GM23338 (cell line): ENCODE measurements around the gene SH3BP5. TPM values are rescaled to one million over a fixed set of nuclear protein-coding genes. Genes with fewer than 3 reads are reported as not detected.

Experiments
- ATAC-seq: fragments of 200-7000 bp; cut with Tn5 transposase; 3 replicates; pipeline ENCODE4 v1.9.1; 2020
- DNase-seq: peaks from one replicate; pipeline ENCODE4 v3.0.0-alpha.2; 2015; ENCODE audit warnings: low spot score
- H2AFZ ChIP-seq: fragments of 200-600 bp; sonication (generic); 2 replicates; pipeline ENCODE4 v1.8.0; 2016; ENCODE audit warnings: antibody characterized with exemption, mild to moderate bottlenecking, moderate library complexity
- H3F3A ChIP-seq: fragments of 200-600 bp; sonication (generic); replicated peaks from 2 replicates; pipeline ENCODE4 v1.8.0; 2017; ENCODE audit warnings: antibody characterized with exemption, mixed run types, low read depth
- H3K27ac ChIP-seq: fragments of 200-600 bp; sonication (generic); 2 replicates; pipeline ENCODE4 v1.6.1; 2016; ENCODE audit warnings: low read depth
- H3K27me3 ChIP-seq: fragments of 200-600 bp; sonication (generic); 2 replicates; pipeline ENCODE4 v1.8.0; 2016; ENCODE audit warnings: mild to moderate bottlenecking, mixed run types, moderate library complexity; ENCODE audit not compliant: insufficient read depth
- H3K36me3 ChIP-seq: fragments of 200-600 bp; sonication (generic); 2 replicates; pipeline ENCODE4 v1.8.0; 2016; ENCODE audit warnings: mild to moderate bottlenecking; ENCODE audit not compliant: insufficient read depth
- H3K4me1 ChIP-seq: fragments of 200-600 bp; sonication (generic); 2 replicates; pipeline ENCODE4 v1.8.0; 2016; ENCODE audit warnings: mild to moderate bottlenecking, moderate library complexity; ENCODE audit not compliant: insufficient read depth
- H3K4me2 ChIP-seq: fragments of 200-600 bp; sonication (generic); 2 replicates; pipeline ENCODE4 v1.7.1; 2017; ENCODE audit warnings: mixed run types
- H3K4me3 ChIP-seq: fragments of 200-600 bp; sonication (generic); 2 replicates; pipeline ENCODE4 v1.6.1; 2016; ENCODE audit warnings: mixed run types
- H3K79me2 ChIP-seq: fragments of 200-600 bp; sonication (generic); replicated peaks from 2 replicates; pipeline ENCODE4 v1.8.0; 2017; ENCODE audit warnings: mild to moderate bottlenecking; ENCODE audit not compliant: insufficient read depth
- H3K9me2 ChIP-seq: fragments of 200-600 bp; sonication (generic); 2 replicates; pipeline ENCODE4 v1.8.0; 2017; ENCODE audit not compliant: insufficient read depth
- H4K20me1 ChIP-seq: fragments of 200-600 bp; sonication (generic); replicated peaks from 2 replicates; pipeline ENCODE4 v1.8.0; 2017; ENCODE audit warnings: mild to moderate bottlenecking; ENCODE audit not compliant: insufficient read depth
- H3K27ac Mint-ChIP-seq: 2 replicates; pipeline ENCODE4 v1.8.0; 2020; ENCODE audit warnings: inconsistent platforms, mild to moderate bottlenecking, moderate library complexity, mixed read lengths
- H3K27me3 Mint-ChIP-seq: 3 replicates; pipeline ENCODE4 v1.8.0; 2022; ENCODE audit warnings: low read depth, mild to moderate bottlenecking, moderate library complexity, mixed read lengths, inconsistent platforms; ENCODE audit not compliant: insufficient read depth, poor library complexity
- H3K36me3 Mint-ChIP-seq: 3 replicates; pipeline ENCODE4 v1.8.0; 2021; ENCODE audit warnings: low read depth, mild to moderate bottlenecking, inconsistent platforms, moderate library complexity, mixed read lengths
- H3K4me1 Mint-ChIP-seq: 3 replicates; pipeline ENCODE4 v1.8.0; 2020; ENCODE audit warnings: mild to moderate bottlenecking, inconsistent platforms, mixed read lengths
- H3K4me3 Mint-ChIP-seq: 3 replicates; pipeline ENCODE4 v1.8.0; 2021; ENCODE audit warnings: moderate library complexity, mild to moderate bottlenecking, inconsistent platforms, mixed read lengths
- H3K9me3 Mint-ChIP-seq: 3 replicates; pipeline ENCODE4 v1.8.0; 2020; ENCODE audit warnings: moderate library complexity, mild to moderate bottlenecking, inconsistent platforms, mixed read lengths
- CREB1 ChIP-seq: fragments of 250-450 bp; sonication (Bioruptor Pico); IDR thresholded peaks from 2 replicates; pipeline ENCODE4 v1.5.0; 2020; ENCODE audit warnings: low read depth, mild to moderate bottlenecking, moderate library complexity
- JUNB ChIP-seq: IDR thresholded peaks from one replicate; pipeline ENCODE4 v1.6.1; 2016; ENCODE audit warnings: antibody characterized with exemption; ENCODE audit not compliant: unreplicated experiment
- NANOG ChIP-seq: IDR thresholded peaks from 2 replicates; pipeline ENCODE4 v1.6.1; 2016; ENCODE audit warnings: antibody characterized with exemption, borderline replicate concordance
- POLR2AphosphoS5 ChIP-seq: IDR thresholded peaks from 2 replicates; pipeline ENCODE4 v1.6.1; 2016; ENCODE audit warnings: antibody characterized with exemption, low read depth
- STAT1 ChIP-seq: IDR thresholded peaks from one replicate; pipeline ENCODE4 v1.6.1; 2016; ENCODE audit warnings: antibody characterized with exemption; ENCODE audit not compliant: unreplicated experiment
- ZNF114 ChIP-seq: fragments of 250-450 bp; sonication (Bioruptor Pico); IDR thresholded peaks from 2 replicates; pipeline ENCODE4 v1.5.0; 2020; ENCODE audit warnings: mild to moderate bottlenecking, moderate library complexity
- ZNF331 ChIP-seq: fragments of 250-450 bp; sonication (Bioruptor Pico); IDR thresholded peaks from 2 replicates; pipeline ENCODE4 v1.5.0; 2020; ENCODE audit warnings: low read depth, mild to moderate bottlenecking, moderate library complexity
- ZNF462 ChIP-seq: fragments of 250-450 bp; sonication (Bioruptor Pico); IDR thresholded peaks from 2 replicates; pipeline ENCODE4 v1.5.0; 2020; ENCODE audit warnings: mild to moderate bottlenecking, moderate library complexity
- polyA plus RNA-seq: library from polyadenylated mRNA; unstranded; fragments of >200 nt; fragmentation: Nextera tagmentation; extraction: Ambion mirVana; gene quantifications from 2 replicates; pipeline ENCODE4 v1.2.1, GENCODE V29; 2016
- total RNA-seq: library from RNA; depleted of rRNA; stranded (reverse); fragments of >200 nt; shearing (Covaris generic); gene quantifications from 2 replicates; pipeline ENCODE4 v1.2.3, GENCODE V29; 2014

Gene SH3BP5
- total and polyA plus RNA-seq, 2 experiments from 2014 or later: 5.8 to 9.1 TPM

- TF ChIP-seq ZNF462 (CRISPR knock-in tag) (no peak), STAT1 (no peak)
Observed at GRCh38 chr3:15312550-15312949, 19.8 kb downstream of the SH3BP5 start (continued).

- Histone ChIP-seq H3K4me1 (peaks cover 19% of the 10 kb centered on the region), H3K79me2 (0 out of 2 replicates have a peak, but pooled peaks cover 2% of the 10 kb centered on the region), H3K4me2 (peak overlapping the region; percentile 17; the same call in 1 of the 2 replicates), H3K36me3 (no peaks in the 10 kb centered on the region), H3K4me3 (no peak overlapping the region), H3K27ac (peak overlapping the region; percentile 2; the same call in 1 of the 2 replicates), H3K27me3 (no peaks in the 10 kb centered on the region), H2AFZ (no peak overlapping the region), H3K9me2 (no peaks in the 10 kb centered on the region), H3F3A (no peaks in the 10 kb centered on the region), H4K20me1 (no peaks in the 10 kb centered on the region)
- H3K27ac Mint-ChIP-seq: peak overlapping the region; percentile 88
- H3K36me3 Mint-ChIP-seq: peaks cover under 1% of the 10 kb centered on the region; the same call in 1 of the 3 replicates
- ATAC-seq (peak; percentile 65), DNase-seq (peak; percentile 36)
- peaks cover 1% of the 10 kb centered on the region for H3K27me3 Mint-ChIP-seq
- no peaks in the 10 kb centered on the region for H3K9me3 Mint-ChIP-seq
- peaks cover 23% of the 10 kb centered on the region for H3K4me1 Mint-ChIP-seq
- H3K4me3 Mint-ChIP-seq: peak overlapping the region; percentile 31; the same call in 1 of the 3 replicates
- TF ChIP-seq ZNF114 (CRISPR knock-in tag) (no peak), POLR2AphosphoS5 (no peak), NANOG (no peak), CREB1 (no peak), ZNF331 (CRISPR knock-in tag) (no peak), ZNF462 (CRISPR knock-in tag) (no peak), JUNB (no peak)
Observed at GRCh38 chr3:15310491-15311370, 21.7 kb downstream of the SH3BP5 start.
